Lower leg skin (tissue), 4 donors: ENCODE measurements around the gene NEXN. TPM values are rescaled to one million over a fixed set of nuclear protein-coding genes. Genes with fewer than 3 reads are reported as not detected.

Source experiments
- DNase-seq, 2 donors: peaks; one replicate each; pipeline ENCODE4 v3.0.0-alpha.2; 2019; ENCODE audit warnings: low spot score in 2 of 2
- H3K4me3 ChIP-seq: fragments of 200-600 bp; sonication (generic); 2 replicates; pipeline ENCODE4 v1.5.1; 2017; ENCODE audit warnings: mild to moderate bottlenecking, low read depth; ENCODE audit not compliant: poor library complexity, severe bottlenecking
- POLR2A ChIP-seq, 2 donors: fragments of 450-650 bp; IDR thresholded peaks; one replicate each; pipeline ENCODE4 v1.6.1; 2016 to 2017; ENCODE audit warnings: antibody characterized with exemption in 2 of 2, mild to moderate bottlenecking in 1 of 2, moderate library complexity in 1 of 2
- WGBS, 2 donors: methylation state at CpG; one replicate each; pipeline ENCODE4 v1.1.5; 2018; 5-methylcytosine and 5-hydroxymethylcytosine counted together
- intact Hi-C: fragments of 100-400 bp; cut with DNase I; formaldehyde crosslinking; loops from one replicate; pipeline ENCODE4 v1.15.0; 2023; ENCODE audit warnings: low total_unique reads
- total RNA-seq, 4 donors: library from RNA; depleted of rRNA; stranded (reverse); fragments of >200 nt; gene quantifications; one replicate each; pipeline ENCODE4 v1.1.0, GENCODE V29; 2016
- TF ChIP-seq, protein P1 (sequence below), 3 donors: fragments of 450-650 bp; IDR thresholded peaks; one replicate each; pipeline ENCODE4 v1.5.1; 2016; ENCODE audit warnings: antibody characterized with exemption in 3 of 3, mild to moderate bottlenecking in 3 of 3, moderate library complexity in 2 of 3

Gene NEXN
- total RNA-seq, 4 donors from 2014 or later: 0.84 to 4.3 (median 2.0) TPM

DNA sequence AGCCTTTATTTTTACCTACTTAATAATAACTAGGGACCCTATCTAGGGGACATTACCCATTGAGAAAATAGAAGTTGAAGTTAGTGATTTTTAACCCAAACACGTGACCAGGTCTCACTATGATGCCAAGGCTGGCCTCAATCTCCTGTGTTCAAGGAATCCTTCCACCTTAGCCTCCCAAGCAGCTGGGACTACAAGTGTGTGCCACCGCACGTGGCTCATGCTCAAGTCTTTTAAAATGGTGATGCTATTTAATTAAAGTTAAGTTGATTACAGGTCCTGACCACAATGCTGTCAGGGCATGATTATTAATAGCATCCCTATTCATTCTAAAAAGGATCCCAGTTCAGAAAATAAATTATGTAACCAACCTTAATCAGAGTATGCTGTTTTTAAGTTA lies 65.5 kb downstream of the NEXN start:
- TF ChIP-seq POLR2A (IDR thresholded peaks at IDR 0.05): no peak
- TF ChIP-seq, protein P1, sequence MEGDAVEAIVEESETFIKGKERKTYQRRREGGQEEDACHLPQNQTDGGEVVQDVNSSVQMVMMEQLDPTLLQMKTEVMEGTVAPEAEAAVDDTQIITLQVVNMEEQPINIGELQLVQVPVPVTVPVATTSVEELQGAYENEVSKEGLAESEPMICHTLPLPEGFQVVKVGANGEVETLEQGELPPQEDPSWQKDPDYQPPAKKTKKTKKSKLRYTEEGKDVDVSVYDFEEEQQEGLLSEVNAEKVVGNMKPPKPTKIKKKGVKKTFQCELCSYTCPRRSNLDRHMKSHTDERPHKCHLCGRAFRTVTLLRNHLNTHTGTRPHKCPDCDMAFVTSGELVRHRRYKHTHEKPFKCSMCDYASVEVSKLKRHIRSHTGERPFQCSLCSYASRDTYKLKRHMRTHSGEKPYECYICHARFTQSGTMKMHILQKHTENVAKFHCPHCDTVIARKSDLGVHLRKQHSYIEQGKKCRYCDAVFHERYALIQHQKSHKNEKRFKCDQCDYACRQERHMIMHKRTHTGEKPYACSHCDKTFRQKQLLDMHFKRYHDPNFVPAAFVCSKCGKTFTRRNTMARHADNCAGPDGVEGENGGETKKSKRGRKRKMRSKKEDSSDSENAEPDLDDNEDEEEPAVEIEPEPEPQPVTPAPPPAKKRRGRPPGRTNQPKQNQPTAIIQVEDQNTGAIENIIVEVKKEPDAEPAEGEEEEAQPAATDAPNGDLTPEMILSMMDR (IDR thresholded peaks at IDR 0.05): no peak
- intact Hi-C loops: no loop called here
- no peak overlapping the region for H3K4me3 ChIP-seq
- 95 to 97% methylated on average over 3 of the region's 3 CpGs for WGBS, 2 donors
- no peak for DNase-seq

DNA sequence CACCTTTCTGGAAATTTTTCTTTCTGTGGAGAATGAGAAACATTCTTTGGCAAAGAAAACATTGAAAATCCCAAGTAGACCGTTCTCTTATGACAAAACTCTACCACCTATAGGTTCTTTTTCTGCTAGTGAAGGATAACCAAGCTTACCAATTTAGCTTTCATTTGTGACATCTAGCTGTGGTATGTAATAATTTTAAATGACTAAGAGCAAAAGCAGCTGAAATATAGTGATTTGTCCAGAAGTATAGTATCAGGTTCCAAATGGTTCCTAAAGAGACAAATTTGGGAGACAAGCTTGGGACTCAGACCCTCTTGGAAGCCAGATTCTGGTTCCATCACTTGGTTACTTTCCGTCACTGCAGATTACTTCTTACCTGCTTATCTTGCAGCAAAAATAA lies 66.1 kb downstream of the NEXN start:
- intact Hi-C loops: no loop called here
- no peak overlapping the region for H3K4me3 ChIP-seq
- 97 to 100% methylated on average over 2 of the region's 2 CpGs for WGBS, 2 donors
- no peak for DNase-seq
- TF ChIP-seq, protein P1 (IDR thresholded peaks at IDR 0.05): no peak
- no peak for TF ChIP-seq POLR2A (IDR thresholded peaks at IDR 0.05)

DNA sequence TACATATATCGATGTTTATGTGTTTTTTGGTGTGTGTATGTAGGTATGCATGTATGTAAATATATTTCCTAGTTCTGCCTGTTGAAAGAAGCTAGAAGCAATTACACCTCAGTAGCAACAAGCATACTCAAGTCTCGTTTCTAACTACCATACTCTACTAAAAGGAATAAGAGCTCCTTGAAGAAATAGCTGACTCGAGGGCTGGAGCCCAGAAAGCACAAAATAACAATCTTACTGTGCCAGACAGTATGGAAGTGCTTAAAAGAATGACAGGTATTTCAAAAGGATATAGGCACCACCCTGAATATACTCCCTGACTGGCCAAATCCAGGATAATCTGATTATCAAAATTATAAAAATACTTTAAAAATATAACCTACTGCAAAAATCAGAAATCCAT lies 67.3 kb downstream of the NEXN start:
- TF ChIP-seq, protein P1 (IDR thresholded peaks at IDR 0.05): no peak
- TF ChIP-seq POLR2A (IDR thresholded peaks at IDR 0.05): no peak
- no peak for DNase-seq
- 88 to 94% methylated on average over 3 of the region's 3 CpGs for WGBS, 2 donors
- H3K4me3 ChIP-seq: no peak overlapping the region
- intact Hi-C loops: no loop called here

DNA sequence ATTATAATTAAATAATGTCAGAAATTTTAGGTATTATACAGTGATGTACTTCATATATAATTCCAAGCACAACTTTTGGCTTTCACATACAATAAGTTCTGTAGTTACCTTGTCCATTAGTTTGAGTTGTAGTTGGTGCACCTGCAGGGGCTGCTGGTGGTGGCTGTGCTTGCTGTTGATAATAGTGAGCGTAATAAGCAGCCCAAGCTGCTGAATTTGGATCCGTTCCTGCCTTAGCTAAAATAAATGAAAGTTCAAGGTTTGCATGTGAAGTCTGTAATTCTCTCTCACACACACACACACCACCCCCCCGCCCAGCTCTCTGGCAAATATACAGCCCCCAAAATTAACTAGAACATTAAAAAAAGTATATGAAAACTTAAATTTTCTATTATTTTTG lies 68.0 kb downstream of the NEXN start:
- 93 to 97% methylated on average over 3 of the region's 3 CpGs for WGBS, 2 donors
- DNase-seq: no peak
- no peak overlapping the region for H3K4me3 ChIP-seq
- TF ChIP-seq, protein P1 (IDR thresholded peaks at IDR 0.05): no peak
- no peak for TF ChIP-seq POLR2A (IDR thresholded peaks at IDR 0.05)
- intact Hi-C loops: no loop called here

DNA sequence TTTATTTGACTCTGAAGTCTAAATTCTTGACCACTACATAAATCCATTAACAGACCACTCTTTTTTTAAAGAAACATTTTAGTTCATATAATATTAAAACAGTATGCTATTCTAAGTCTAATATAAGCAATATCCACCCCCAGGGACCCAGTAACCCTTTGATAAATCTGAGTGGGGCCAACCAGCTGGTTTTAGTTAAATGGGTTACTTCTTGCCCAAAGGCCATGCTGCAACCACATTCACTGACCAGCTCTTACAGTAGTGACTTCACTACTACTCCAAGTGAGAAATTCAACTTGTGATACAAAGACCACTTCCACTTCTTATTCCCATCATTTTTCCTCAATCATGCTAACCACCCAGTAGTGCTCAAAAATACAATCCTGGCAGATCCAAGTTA lies 70.0 kb downstream of the NEXN start:
- no peak overlapping the region for H3K4me3 ChIP-seq
- no peak for DNase-seq
- intact Hi-C loops: no loop called here
- TF ChIP-seq, protein P1 (IDR thresholded peaks at IDR 0.05): no peak
- TF ChIP-seq POLR2A (IDR thresholded peaks at IDR 0.05): no peak

DNA sequence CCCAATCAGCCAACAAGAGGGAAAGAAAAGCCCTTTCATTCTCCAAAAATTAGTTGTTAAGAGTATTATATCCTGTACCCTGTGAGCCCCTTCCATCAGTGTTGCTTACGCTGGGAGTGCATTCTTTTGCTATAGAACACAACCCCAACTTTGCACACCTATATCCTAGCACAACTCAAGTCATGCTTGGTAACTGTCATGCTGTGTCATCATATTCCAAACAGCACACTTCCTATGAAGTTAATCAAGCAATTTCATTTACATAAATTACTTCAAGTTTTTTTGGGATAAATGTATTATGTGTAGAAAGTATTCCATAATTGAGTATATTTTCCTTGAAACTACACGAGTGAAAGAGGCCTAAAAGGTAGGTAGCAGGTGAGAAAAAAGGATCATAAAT lies 70.4 kb downstream of the NEXN start:
- no peak for TF ChIP-seq POLR2A (IDR thresholded peaks at IDR 0.05)
- TF ChIP-seq, protein P1 (IDR thresholded peaks at IDR 0.05): no peak
- no peak for DNase-seq
- intact Hi-C loops: no loop called here
- H3K4me3 ChIP-seq: no peak overlapping the region
- 92 to 93% methylated on average over 2 of the region's 2 CpGs for WGBS, 2 donors
